ENCODE results near the gene IFI16.

The IFI16 gene

DNA sequence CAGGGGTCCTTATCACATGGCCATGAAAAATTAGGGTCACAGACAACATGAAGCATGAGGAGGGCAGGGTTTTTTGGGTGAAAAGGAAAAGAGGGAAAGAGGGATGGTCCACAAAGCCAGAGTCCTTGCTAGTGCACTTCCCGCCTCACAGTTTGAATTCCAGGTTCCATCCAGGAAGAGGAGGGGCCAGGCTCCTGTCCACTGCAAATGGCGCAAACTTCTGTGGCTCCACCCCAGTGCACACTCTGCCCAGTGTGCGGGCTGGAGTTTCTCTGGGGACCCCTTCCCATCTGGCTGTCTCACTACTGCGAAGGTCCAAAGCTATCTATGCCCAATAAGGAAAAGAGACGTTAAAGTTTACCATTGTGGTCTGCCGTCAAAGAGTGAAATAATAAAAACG is 49.0 kb downstream of the IFI16 start:
- DNase-seq (ENCODE audit: low read depth, low spot score): no peak

DNA sequence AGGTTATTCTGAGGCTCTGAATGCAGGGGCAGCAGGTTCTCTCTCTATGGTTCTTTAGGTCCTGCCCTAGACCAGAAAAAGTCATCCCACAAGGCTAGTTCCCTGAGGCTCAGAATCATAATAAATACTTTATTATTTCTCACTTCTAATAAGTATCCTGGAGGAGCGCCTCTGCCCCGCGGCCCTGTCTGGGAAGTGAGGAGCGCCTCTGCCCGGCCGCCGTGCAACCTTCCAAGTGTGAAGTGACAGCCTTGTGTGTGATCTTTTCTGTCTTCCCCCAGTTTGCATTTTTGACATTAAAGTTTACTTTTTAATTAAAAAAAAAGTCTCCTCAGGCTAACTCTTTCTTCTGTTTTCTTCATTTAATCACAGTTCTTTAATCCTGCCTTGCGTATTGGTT is 55.4 kb downstream of the IFI16 start:
- DNase-seq (ENCODE audit: low read depth, low spot score): no peak

DNA sequence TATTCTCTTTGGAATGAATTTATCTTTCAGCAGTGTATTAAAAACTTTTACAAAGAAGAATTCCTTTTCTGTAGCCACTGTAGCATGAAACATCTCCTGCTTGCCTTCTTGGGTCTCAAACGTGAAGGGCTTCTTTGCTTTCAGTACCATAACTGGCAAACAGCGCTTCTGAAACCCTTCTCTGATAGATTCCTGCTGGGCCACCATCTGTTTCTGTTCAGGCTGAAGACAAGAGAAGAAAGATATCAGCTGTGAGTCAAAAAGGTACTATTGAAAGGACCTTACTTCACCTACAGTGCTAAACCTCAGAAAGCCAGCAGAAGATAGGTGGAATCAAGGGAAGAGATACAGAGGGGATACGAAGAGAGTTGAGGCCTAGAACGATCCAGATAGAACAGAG is 56.4 kb downstream of the IFI16 start:
- no peak for DNase-seq (ENCODE audit: low read depth, low spot score)

- no peak for DNase-seq (ENCODE audit: low read depth, low spot score)
These were observed 58.3 kb downstream of the IFI16 start for GRCh38 chr1:159067699-159068621.

DNA sequence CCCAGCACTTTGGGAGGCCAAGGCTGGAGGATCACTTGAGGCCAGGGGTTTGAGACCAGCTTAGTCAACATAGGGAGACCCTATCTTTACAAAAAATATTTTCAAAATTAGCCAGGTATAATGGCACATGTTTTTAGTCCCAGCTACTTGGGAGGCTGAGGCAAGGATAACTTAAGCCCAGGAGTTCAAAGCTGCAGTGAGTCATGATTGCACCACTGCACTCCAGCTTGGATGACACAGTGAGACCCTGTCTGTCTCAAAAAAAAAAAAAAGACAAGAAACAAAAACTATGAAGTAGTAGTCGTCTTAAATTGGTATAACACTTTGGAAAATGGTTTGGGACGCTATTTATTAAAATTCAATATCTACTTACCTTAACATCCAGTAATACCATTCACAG is 59.2 kb downstream of the IFI16 start:
- no peak for DNase-seq (ENCODE audit: low read depth, low spot score)

DNA sequence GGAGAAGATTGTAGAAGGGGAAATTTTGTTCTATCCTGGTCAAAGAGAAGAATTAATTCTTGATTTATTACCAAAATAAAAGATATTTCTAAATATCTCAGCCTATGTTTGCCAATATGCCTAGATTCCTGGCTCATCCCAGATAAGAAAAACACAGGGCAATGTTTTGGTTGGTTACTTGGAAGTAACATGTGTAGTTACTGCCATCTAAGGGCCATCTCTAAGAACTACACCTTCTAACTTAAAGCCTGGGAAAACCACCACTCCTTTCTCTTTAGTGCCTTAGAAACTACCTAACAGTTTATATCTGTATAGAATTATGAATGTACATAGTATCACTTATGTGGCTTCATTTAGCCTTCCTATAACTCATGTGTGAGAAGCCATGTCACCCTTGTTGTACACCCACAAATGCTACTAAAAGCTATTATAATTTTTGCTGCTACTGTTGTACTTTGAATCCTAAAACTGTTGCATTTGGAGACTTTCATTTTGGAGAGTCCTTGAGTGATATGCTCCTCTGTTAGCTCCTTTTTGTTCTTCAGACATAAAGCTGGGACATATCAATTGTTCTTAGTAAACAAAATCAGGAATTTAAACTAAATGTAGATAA is 62.4 kb downstream of the IFI16 start:
- DNase-seq (ENCODE audit: low read depth, low spot score): no peak

- no peak for DNase-seq (ENCODE audit: low read depth, low spot score)
These were observed 66.9 kb downstream of the IFI16 start, which contains the start of gene AIM2 for GRCh38 chr1:159076438-159077119. AIM2 (minus strand) TSS chr1:159076766; CDS start chr1:159073499, 3,267 bp downstream.

DNA sequence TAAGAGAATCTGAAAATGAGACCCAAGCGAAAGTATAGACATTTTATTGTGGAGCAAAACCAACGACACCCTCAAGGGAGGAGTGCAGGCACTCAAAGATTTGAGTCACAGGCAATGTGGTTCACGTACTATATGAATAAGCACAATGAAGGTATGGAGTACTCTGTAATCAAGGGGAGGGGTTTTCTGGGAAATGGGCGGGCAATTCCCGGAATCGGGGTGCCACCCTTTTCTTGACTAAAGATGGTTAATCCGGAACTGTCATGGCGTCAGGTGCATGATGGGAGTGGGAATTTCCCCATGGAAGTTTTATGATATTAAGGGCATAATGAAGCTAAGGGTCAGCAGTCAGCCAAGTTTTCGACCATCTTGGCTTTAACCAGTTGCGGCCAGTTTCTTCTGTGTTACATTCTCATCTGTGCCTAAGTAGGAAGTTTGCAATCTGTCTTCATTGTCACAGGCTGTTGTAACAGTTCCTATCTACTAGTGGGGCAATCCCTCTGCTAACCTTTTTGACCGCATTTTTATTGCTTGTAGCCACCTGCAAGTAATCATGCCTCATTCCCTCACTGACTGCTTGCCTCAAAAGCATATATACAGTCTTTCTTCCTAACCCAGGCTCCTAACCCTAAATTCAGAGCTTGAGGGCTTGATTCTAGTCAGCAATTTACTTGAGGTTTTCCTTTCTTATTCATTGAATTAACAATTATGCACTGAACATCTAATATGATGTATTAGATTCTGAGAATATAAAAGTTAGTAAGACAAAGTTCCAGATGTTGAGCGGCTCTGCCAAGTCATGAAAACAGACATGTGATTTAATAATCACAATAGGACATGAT is 67.6 kb downstream of the IFI16 start:
- peak; percentile 34 for DNase-seq (ENCODE audit: low read depth, low spot score)

- DNase-seq (ENCODE audit: low read depth, low spot score): no peak
These were observed 69.8 kb downstream of the IFI16 start for GRCh38 chr1:159079525-159079924.

- no peak for DNase-seq (ENCODE audit: low read depth, low spot score)
These were observed 71.9 kb downstream of the IFI16 start for GRCh38 chr1:159081626-159082025.

- no peak for DNase-seq (ENCODE audit: low read depth, low spot score)
These were observed 73.3 kb downstream of the IFI16 start for GRCh38 chr1:159083013-159083412.

- no peak for DNase-seq (ENCODE audit: low read depth, low spot score)
These were observed 74.4 kb downstream of the IFI16 start for GRCh38 chr1:159084152-159084551.

GRCh38 chr1:159084867-159085266 is 75.2 kb downstream of the IFI16 start:
- no peak for DNase-seq (ENCODE audit: low read depth, low spot score)

- DNase-seq (ENCODE audit: low read depth, low spot score): no peak
These were observed 78.3 kb downstream of the IFI16 start for GRCh38 chr1:159088050-159088449.

DNA sequence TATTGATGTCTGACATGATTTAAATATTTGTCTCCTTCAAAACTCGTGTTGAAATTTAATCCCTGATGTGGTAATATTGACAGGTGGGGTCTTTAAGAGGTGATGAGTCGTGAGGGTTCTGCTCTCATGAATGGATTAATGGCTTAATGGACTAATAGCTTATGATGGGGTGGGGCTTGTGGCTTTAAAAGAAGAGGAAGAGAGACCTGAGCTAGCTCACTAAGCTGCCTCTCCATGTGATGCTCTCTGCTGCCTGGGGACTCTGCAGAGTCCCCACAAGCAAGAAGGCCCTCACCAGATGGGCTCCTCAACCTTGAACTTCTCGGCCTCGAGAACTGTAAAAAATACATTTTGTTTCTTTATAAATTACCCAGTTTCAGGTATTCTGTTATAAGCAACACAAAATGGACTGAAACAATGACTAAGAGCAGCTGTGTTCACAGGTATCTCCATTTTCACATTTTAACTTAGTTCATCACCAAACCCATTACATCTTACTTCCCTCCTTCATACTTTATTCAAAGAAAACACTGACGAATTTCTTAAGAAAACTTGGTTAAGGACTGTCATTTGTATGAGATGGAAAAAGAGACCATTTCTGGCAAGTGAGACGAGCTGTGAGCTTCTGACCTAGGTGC is 79.0 kb downstream of the IFI16 start:
- no peak for DNase-seq (ENCODE audit: low read depth, low spot score)

DNA sequence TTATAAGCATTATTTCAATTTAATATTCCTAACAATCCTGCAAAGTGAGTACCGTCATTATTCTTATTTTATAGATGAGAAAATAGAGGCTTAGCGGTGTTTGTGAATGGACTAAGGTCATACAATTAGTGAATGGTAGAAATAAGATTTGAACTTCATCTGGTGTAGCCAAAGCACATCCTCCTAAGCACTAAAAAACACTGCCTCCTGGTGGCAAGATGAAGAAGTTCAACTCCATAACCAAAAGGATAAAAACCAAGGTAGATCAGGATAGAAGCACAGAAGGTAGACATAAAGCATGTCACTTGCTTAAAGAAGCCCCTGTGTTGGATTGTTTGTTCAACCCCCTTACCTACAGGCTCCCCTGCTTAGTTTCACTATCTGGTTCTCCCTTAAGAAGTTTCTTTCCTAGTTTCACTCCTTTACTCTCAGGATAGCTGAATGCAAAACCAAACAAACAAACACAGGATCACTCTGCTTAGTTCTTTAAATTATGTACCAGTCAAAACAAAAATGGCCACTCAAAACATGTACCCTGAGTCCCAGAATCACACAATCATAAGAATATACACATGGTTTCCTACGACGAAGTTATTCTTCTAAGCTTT is 79.6 kb downstream of the IFI16 start:
- no peak for DNase-seq (ENCODE audit: low read depth, low spot score)

DNA sequence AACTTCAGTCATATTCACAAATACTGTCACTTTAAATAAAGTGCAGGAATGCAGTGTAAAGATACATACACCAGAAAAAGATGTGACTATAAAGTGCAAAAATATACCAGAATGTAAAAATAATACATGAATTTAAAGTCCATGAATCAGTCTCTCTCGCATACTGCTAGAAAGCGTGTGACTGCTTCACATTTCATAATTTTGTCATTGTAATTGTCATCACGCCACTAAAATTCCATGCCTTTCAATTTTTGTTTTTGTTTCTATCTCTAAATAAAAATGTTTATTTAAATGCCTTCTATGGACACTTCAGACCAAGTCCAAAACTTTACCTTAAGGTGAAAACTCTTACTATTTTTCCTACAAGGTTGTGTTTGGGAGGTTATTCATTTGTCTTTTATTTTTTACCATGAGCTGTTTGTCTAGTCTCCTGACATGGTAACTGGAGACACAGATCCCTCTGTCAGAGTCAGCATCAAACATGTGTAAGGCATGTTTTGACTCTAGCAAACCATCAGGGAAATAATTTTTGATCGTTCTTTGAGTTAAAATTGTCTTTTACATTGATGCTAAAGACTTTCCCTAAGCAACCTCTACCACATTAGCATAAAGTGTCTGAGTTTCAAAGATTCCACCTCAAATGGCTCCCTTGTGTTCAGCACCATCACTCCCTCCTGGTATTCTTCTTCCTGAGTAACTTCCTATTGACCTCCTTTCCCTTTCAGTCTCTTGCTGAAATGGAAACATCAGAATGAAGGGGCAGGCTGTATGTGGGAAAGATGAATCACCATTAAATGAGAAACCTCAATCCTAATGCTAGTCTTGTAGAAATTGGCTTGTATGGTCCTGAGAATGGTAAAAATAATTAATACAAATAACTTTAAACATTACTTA is 80.8 kb downstream of the IFI16 start:
- DNase-seq (ENCODE audit: low read depth, low spot score): no peak

DNA sequence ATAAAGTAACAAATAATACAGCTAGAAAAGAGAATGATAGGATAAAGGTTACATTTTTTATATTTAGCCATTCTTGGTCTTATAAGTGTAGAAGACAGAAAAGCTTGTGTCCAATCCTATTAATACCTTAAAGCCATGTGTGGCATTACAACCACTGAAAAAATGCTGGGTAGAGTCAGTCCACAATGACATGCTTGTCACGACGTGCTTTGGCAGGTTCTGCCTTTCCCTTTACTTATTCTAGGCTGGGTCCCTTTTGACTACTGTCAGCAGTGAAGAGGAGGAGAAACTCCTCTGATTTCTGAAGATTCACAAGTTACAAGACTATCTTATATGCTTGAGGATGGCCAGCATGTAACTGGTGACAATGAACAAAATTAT is 81.5 kb downstream of the IFI16 start:
- DNase-seq (ENCODE audit: low read depth, low spot score): no peak

- no peak for DNase-seq (ENCODE audit: low read depth, low spot score)
These were observed 81.9 kb downstream of the IFI16 start for GRCh38 chr1:159091607-159092031.
